WTC11 (cell line): ENCODE data around the gene WNT6. TPM values are rescaled to one million over a fixed set of nuclear protein-coding genes. Genes with fewer than 3 reads are reported as not detected.

ENCODE experiments used
- ATAC-seq: fragments of 200-7000 bp; cut with Tn5 transposase; 2 replicates; pipeline ENCODE4 v1.10.0; 2021; ENCODE audit warnings: mild to moderate bottlenecking, moderate library complexity
- CTCF ChIA-PET: fragments of 300-600 bp; sonication (Branson Sonifier 250); formaldehyde crosslinking; loops from one replicate; lab custom pipeline; 2021; ENCODE audit warnings: antibody characterized with exemption; lab: Charles Lee
- POLR2A ChIA-PET: fragments of 350-600 bp; sonication (Branson Sonifier 250); formaldehyde crosslinking; loops from one replicate; lab custom pipeline; 2021; ENCODE audit warnings: antibody characterized with exemption; lab: Charles Lee
- DNase-seq: peaks from one replicate; pipeline ENCODE4 v3.0.0; 2021; ENCODE audit warnings: low spot score
- H3K27ac Mint-ChIP-seq: 2 replicates; pipeline ENCODE4 v1.8.0; 2021; ENCODE audit warnings: mixed read lengths
- H3K27me3 Mint-ChIP-seq: 2 replicates; pipeline ENCODE4 v1.8.0; 2021; ENCODE audit warnings: low read depth, mild to moderate bottlenecking, moderate library complexity, mixed read lengths
- H3K36me3 Mint-ChIP-seq: 2 replicates; pipeline ENCODE4 v1.8.0; 2021; ENCODE audit warnings: mixed read lengths
- H3K4me1 Mint-ChIP-seq: 2 replicates; pipeline ENCODE4 v1.8.0; 2022; ENCODE audit warnings: mixed read lengths
- H3K4me3 Mint-ChIP-seq: 2 replicates; pipeline ENCODE4 v1.8.0; 2021; ENCODE audit warnings: mild to moderate bottlenecking, moderate library complexity, mixed read lengths
- H3K9me3 Mint-ChIP-seq: 2 replicates; pipeline ENCODE4 v1.8.0; 2021; ENCODE audit warnings: mixed read lengths
- ATF2 ChIP-seq: sonication (generic); formaldehyde crosslinking; IDR thresholded peaks from 2 replicates; pipeline ENCODE4 v1.8.1; 2022; ENCODE audit warnings: low read depth, missing genetic modification reagents, borderline replicate concordance
- CBFB ChIP-seq: sonication (generic); formaldehyde crosslinking; IDR thresholded peaks from 2 replicates; pipeline ENCODE4 v1.8.1; 2022; ENCODE audit warnings: mild to moderate bottlenecking, low read depth, missing genetic modification reagents
- CDX4 ChIP-seq: fragments of 250-450 bp; sonication (Bioruptor Pico); IDR thresholded peaks from 2 replicates; pipeline ENCODE4 v1.9.0; 2021; ENCODE audit warnings: moderate library complexity, mild to moderate bottlenecking, inconsistent platforms, borderline replicate concordance
- CREB1 ChIP-seq: sonication (generic); formaldehyde crosslinking; IDR thresholded peaks from 2 replicates; pipeline ENCODE4 v1.8.0; 2023; ENCODE audit warnings: mild to moderate bottlenecking, missing genetic modification reagents
- EMX1 ChIP-seq: fragments of 250-450 bp; sonication (Bioruptor Pico); IDR thresholded peaks from 2 replicates; pipeline ENCODE4 v1.8.0; 2021; ENCODE audit warnings: mild to moderate bottlenecking
- ERG ChIP-seq: fragments of 250-450 bp; sonication (Bioruptor Pico); IDR thresholded peaks from 2 replicates; pipeline ENCODE4 v1.8.0; 2021; ENCODE audit warnings: mild to moderate bottlenecking
- FOXJ3 ChIP-seq: sonication (generic); formaldehyde crosslinking; IDR thresholded peaks from 2 replicates; pipeline ENCODE4 v1.9.0; 2021; ENCODE audit warnings: missing genetic modification reagents, mild to moderate bottlenecking, borderline replicate concordance
- GRHL2 ChIP-seq: fragments of 250-450 bp; sonication (Bioruptor Pico); IDR thresholded peaks from 2 replicates; pipeline ENCODE4 v1.8.0; 2022; ENCODE audit warnings: mild to moderate bottlenecking, moderate library complexity; ENCODE audit not compliant: insufficient replicate concordance, severe bottlenecking
- IRF2 ChIP-seq: sonication (generic); formaldehyde crosslinking; IDR thresholded peaks from 2 replicates; pipeline ENCODE4 v1.8.0; 2022; ENCODE audit warnings: low read depth, missing genetic modification reagents, borderline replicate concordance
- JAZF1 ChIP-seq: fragments of 250-450 bp; sonication (Bioruptor Pico); IDR thresholded peaks from 2 replicates; pipeline ENCODE4 v1.9.0; 2021; ENCODE audit warnings: moderate library complexity, mild to moderate bottlenecking, inconsistent platforms
- KAT7 ChIP-seq: sonication (generic); formaldehyde crosslinking; IDR thresholded peaks from 2 replicates; pipeline ENCODE4 v1.8.1; 2023; ENCODE audit warnings: missing genetic modification reagents, mild to moderate bottlenecking, borderline replicate concordance
- MXD4 ChIP-seq: fragments of 250-450 bp; sonication (Bioruptor Pico); IDR thresholded peaks from 2 replicates; pipeline ENCODE4 v1.8.0; 2021; ENCODE audit warnings: mild to moderate bottlenecking, moderate library complexity, borderline replicate concordance
- NFATC4 ChIP-seq: fragments of 250-450 bp; sonication (Bioruptor Pico); IDR thresholded peaks from 2 replicates; pipeline ENCODE4 v1.9.0; 2021; ENCODE audit warnings: mild to moderate bottlenecking
- NFE2L1 ChIP-seq: sonication (generic); formaldehyde crosslinking; IDR thresholded peaks from 2 replicates; pipeline ENCODE4 v1.8.1; 2023; ENCODE audit warnings: missing genetic modification reagents
- OVOL2 ChIP-seq: fragments of 250-450 bp; sonication (Bioruptor Pico); IDR thresholded peaks from 2 replicates; pipeline ENCODE4 v1.9.0; 2021; ENCODE audit warnings: mild to moderate bottlenecking, borderline replicate concordance
- SMAD3 ChIP-seq: sonication (generic); formaldehyde crosslinking; IDR thresholded peaks from 2 replicates; pipeline ENCODE4 v1.8.0; 2022; ENCODE audit warnings: missing genetic modification reagents, mild to moderate bottlenecking, borderline replicate concordance
- SP1 ChIP-seq: sonication (generic); formaldehyde crosslinking; conservative IDR thresholded peaks from 2 replicates; pipeline ENCODE4 v1.8.1; 2022; ENCODE audit warnings: missing genetic modification reagents
- ZBTB21 ChIP-seq: sonication (generic); formaldehyde crosslinking; IDR thresholded peaks from 2 replicates; pipeline ENCODE4 v1.8.1; 2023; ENCODE audit warnings: mild to moderate bottlenecking, missing genetic modification reagents, borderline replicate concordance
- ZMAT4 ChIP-seq: fragments of 250-450 bp; sonication (Bioruptor Pico); IDR thresholded peaks from 2 replicates; pipeline ENCODE4 v1.9.0; 2021; ENCODE audit warnings: mild to moderate bottlenecking
- ZNF232 ChIP-seq: sonication (generic); formaldehyde crosslinking; IDR thresholded peaks from 2 replicates; pipeline ENCODE4 v1.8.0; 2022; ENCODE audit warnings: mild to moderate bottlenecking, missing genetic modification reagents
- ZNF317 ChIP-seq: sonication (generic); formaldehyde crosslinking; IDR thresholded peaks from 2 replicates; pipeline ENCODE4 v1.8.1; 2023; ENCODE audit warnings: low read depth, mild to moderate bottlenecking, moderate library complexity, missing genetic modification reagents, borderline replicate concordance
- ZNF423 ChIP-seq: fragments of 250-450 bp; sonication (Bioruptor Pico); IDR thresholded peaks from 2 replicates; pipeline ENCODE4 v2.1.2; 2022; ENCODE audit warnings: mild to moderate bottlenecking, moderate library complexity
- total RNA-seq: library from RNA; stranded (reverse); gene quantifications from 3 replicates; pipeline ENCODE4 v1.2.3, GENCODE V29; 2021
- TF ChIP-seq, protein P1 (sequence below): sonication (generic); formaldehyde crosslinking; IDR thresholded peaks from 2 replicates; pipeline ENCODE4 v1.8.0; 2022; ENCODE audit warnings: mild to moderate bottlenecking, missing genetic modification reagents
- TF ChIP-seq, protein P2 (sequence below): sonication (generic); formaldehyde crosslinking; IDR thresholded peaks from 2 replicates; pipeline ENCODE4 v1.8.0; 2023; ENCODE audit warnings: missing genetic modification reagents
- TF ChIP-seq, protein P3 (sequence below): sonication (generic); formaldehyde crosslinking; IDR thresholded peaks from 2 replicates; pipeline ENCODE4 v1.8.0; 2022; ENCODE audit warnings: mild to moderate bottlenecking, missing genetic modification reagents
- TF ChIP-seq, protein P4 (sequence below): sonication (generic); formaldehyde crosslinking; IDR thresholded peaks from 2 replicates; pipeline ENCODE4 v1.8.1; 2022; ENCODE audit warnings: mild to moderate bottlenecking, missing genetic modification reagents, moderate library complexity, borderline replicate concordance

WNT6 gene
- total RNA-seq, 1 experiment from 2014 or later, result not detected

DNA sequence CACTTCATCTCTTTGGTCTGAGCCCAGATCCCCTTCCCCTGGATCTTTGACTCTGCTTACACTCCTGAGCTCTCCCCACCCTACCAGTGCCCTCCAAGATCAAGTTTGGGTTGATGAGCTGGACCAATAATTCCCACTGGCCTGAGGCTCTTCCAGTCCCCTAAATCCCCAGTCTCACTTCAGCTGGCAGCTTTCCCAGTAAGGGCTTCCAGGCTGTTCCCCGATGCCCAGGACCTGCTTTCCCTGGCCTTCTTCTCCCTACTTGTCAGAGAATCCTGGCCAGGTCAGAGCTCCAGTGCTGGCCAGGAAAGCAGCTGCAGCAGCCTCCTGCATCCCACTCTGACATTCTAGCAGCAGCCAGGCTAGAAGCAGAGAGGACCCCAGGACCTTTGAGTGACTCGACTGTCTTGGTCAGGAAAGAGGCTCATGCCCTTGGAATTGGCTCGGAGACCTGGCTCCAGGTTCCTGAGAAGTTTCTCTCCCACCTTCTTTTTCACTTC, 3.5 kb downstream of the WNT6 start (continued):
- TF ChIP-seq ERG (CRISPR knock-in tag) (no peak), FOXJ3 (no peak), CREB1 (CRISPR knock-in tag) (no peak), IRF2 (CRISPR knock-in tag) (no peak), CDX4 (CRISPR knock-in tag) (no peak), CBFB (CRISPR knock-in tag) (no peak), ZNF317 (CRISPR knock-in tag) (no peak)
- TF ChIP-seq, protein P1, sequence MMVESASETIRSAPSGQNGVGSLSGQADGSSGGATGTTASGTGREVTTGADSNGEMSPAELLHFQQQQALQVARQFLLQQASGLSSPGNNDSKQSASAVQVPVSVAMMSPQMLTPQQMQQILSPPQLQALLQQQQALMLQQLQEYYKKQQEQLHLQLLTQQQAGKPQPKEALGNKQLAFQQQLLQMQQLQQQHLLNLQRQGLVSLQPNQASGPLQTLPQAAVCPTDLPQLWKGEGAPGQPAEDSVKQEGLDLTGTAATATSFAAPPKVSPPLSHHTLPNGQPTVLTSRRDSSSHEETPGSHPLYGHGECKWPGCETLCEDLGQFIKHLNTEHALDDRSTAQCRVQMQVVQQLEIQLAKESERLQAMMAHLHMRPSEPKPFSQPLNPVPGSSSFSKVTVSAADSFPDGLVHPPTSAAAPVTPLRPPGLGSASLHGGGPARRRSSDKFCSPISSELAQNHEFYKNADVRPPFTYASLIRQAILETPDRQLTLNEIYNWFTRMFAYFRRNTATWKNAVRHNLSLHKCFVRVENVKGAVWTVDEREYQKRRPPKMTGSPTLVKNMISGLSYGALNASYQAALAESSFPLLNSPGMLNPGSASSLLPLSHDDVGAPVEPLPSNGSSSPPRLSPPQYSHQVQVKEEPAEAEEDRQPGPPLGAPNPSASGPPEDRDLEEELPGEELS (CRISPR knock-in tag), result no peak

DNA sequence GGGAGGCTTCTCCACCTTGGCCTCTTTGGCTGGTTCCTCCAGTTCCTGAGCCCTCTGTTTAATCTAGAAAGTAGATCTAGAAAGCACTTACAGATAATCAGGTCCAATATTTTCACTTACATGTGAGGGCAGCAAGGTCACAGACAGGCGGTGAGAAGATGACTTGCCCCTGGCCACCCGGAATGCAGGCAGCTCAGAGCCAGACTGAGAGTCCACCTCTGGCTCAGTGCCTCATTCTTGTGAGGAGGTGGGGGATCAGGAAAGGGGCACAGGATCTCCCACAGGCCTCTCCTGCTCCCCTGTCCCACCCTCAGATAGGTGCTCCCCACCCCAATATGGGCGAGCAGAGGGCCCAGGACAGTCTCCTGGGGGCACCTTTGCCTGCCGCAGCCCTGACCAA, 5.8 kb downstream of the WNT6 start:
- Mint-ChIP-seq H3K27ac (no peak overlapping the region), H3K9me3 (no peaks in the 10 kb centered on the region), H3K4me1 (peaks cover 10% of the 10 kb centered on the region), H3K27me3 (peaks cover 96% of the 10 kb centered on the region), H3K4me3 (no peak overlapping the region), H3K36me3 (no peaks in the 10 kb centered on the region)
- TF ChIP-seq NFATC4 (no peak), OVOL2 (CRISPR knock-in tag) (no peak), ATF2 (CRISPR knock-in tag) (no peak), SMAD3 (CRISPR knock-in tag) (no peak), ZNF423 (CRISPR knock-in tag) (no peak), GRHL2 (no peak), ZMAT4 (no peak), KAT7 (CRISPR knock-in tag) (no peak), SP1 (CRISPR knock-in tag) (no peak), EMX1 (no peak), ZNF232 (CRISPR knock-in tag) (no peak), JAZF1 (no peak), NFE2L1 (CRISPR knock-in tag) (no peak), FOXJ3 (no peak), ZBTB21 (CRISPR knock-in tag) (no peak), MXD4 (no peak)
- TF ChIP-seq, protein P2, sequence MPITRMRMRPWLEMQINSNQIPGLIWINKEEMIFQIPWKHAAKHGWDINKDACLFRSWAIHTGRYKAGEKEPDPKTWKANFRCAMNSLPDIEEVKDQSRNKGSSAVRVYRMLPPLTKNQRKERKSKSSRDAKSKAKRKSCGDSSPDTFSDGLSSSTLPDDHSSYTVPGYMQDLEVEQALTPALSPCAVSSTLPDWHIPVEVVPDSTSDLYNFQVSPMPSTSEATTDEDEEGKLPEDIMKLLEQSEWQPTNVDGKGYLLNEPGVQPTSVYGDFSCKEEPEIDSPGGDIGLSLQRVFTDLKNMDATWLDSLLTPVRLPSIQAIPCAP (CRISPR knock-in tag), result no peak
- TF ChIP-seq, protein P3, sequence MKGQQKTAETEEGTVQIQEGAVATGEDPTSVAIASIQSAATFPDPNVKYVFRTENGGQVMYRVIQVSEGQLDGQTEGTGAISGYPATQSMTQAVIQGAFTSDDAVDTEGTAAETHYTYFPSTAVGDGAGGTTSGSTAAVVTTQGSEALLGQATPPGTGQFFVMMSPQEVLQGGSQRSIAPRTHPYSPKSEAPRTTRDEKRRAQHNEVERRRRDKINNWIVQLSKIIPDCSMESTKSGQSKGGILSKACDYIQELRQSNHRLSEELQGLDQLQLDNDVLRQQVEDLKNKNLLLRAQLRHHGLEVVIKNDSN, result no peak
- TF ChIP-seq, protein P4, sequence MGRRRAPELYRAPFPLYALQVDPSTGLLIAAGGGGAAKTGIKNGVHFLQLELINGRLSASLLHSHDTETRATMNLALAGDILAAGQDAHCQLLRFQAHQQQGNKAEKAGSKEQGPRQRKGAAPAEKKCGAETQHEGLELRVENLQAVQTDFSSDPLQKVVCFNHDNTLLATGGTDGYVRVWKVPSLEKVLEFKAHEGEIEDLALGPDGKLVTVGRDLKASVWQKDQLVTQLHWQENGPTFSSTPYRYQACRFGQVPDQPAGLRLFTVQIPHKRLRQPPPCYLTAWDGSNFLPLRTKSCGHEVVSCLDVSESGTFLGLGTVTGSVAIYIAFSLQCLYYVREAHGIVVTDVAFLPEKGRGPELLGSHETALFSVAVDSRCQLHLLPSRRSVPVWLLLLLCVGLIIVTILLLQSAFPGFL (CRISPR knock-in tag), result no peak
- no peak for DNase-seq
- ATAC-seq, result no peak
- CTCF ChIA-PET, result interaction anchor here (1.9 to 3.4 kb wide), 3 partner anchors 11 to 32 kb away, joined by 8 to 14 read pairs (median 11); no protein-coding TSS in a partner anchor
- POLR2A ChIA-PET, result no interaction called here
